HS-27A (cell line): ENCODE results near the gene ELOVL6.
"Not testable (repeated sequence)": the region's sequence is repeated elsewhere in the genome, so short reads cannot be mapped to it uniquely, and the experiment has no call there.

Experiments used
- DNase-seq: peaks from one replicate; pipeline ENCODE4 v3.0.0-alpha.2; 2012; ENCODE audit warnings: low read depth, missing footprints

Gene ELOVL6

GRCh38 chr4:110198435-110199416 is at the start of gene ELOVL6:
TSS of gene ELOVL6 (minus strand) at chr4:110198615. CDS start at chr4:110198335, 280 bp downstream.
- peak; percentile 65 for DNase-seq

DNA sequence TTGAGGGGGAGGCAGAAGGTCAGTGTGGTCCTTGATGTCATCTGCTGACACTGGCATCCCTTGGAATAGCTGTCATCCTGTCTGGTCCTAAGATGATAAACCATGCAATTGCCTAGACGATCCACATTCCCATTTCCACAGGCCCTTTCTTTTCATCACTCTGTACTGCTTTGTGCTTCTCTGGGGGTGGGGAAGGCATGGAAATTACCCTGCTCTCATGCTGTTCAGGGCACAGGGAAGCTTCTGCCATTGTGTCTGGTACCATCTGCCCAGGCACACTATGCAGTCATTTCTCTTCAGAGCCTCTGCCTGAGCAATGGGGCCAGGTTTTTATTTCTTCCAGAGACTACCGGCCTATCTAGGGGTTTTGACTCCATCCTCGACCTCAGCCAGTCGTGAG is 49.7 kb upstream of the ELOVL6 start:
- DNase-seq: no peak

DNA sequence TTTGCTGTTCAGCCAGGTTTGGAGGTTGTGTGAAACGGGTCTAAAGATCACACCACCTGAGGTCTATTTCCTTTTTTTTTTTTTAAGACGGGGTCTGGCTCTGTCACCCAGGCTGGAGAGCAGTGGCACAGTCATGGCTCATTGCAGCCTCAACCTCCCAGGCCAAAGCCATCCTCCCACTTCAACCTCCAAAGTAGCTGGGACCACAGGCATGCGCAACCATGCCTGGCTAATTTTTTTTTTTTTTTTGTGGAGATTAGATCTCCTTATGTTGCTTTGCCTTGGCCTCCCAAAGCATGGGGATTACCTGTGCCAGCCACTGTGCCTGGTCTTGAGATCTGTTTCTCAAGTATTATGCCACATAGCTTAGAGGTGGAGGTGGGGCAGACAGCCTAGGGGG is 49.2 kb upstream of the ELOVL6 start:
- DNase-seq: no peak

GRCh38 chr4:110245577-110245976 is 47.2 kb upstream of the ELOVL6 start:
- peak; percentile 11 for DNase-seq

DNA sequence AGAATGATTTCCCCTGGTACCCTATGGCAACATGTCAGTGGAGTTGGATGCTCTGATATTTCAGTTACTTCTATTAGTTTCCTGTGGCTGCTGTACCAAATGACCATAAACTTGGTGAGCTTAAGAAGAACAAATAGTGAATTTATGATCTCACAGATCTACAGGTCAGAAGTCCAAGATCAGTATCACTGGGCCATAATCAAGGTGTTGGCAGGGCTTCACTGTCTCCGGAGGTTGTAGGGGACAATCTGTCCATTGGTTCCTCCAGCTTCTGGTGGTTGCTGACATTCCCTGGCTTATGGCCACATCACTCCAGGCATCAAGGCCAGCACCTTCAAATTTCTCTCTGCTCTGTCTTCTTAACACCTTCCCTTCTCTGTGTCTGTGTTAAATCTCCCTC is 37.9 kb upstream of the ELOVL6 start:
- DNase-seq: no peak

DNA sequence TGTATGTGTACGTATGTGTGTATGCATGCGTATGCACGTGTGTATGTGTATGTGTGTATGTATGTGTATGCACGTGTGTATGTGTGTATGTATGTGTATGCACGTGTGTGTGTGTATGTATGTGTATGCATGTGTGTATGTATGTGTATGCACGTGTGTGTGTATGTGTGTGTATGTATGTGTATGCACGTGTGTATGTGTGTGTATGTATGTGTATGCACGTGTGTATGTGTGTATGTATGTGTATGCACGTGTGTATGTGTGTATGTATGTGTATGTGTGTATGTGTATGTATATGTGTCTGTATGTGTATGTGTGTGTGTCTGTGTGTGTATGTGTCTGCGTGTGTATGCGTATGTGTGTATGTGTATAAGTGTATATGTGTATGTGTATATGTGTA is 35.2 kb upstream of the ELOVL6 start:
- DNase-seq: not testable (repeated sequence)

DNA sequence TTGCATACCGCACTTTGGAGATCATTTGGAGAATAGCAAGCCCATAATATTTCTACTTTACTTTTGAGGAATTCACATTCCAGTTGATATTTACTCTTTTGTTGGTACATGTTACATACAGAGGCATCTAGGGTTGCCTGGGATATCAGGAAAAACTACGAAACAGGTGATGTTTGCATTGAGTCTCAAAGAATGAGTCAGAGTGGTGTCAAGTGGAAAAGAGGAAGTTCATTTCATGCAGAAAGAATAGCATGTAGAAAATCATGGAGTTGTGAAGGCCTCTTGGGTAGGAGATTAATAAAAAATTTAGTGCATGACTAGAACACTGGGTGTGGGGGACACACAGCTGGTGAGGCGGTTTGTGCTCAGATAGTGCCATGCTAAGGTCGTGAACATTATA is 33.5 kb upstream of the ELOVL6 start:
- DNase-seq: no peak

DNA sequence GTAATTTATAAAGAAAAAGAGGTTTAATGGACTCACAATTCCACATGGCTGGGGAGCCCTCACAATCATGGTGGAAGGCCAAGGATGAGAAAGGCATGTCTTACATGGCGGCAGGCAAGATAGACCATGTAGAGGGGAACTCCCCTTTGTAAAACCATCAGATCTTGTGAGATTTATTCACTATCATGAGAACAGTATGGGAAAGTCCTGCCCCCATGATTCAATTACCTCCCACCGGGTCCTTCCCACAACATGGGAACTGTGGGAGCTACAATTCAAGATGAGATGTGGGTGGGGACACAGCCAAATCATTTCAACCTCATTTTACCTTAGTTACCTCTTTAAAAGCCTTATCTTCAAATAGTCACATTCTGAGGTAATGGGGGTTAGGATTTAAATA is 30.9 kb upstream of the ELOVL6 start:
- no peak for DNase-seq

GRCh38 chr4:110224812-110225211 is 26.4 kb upstream of the ELOVL6 start:
- no peak for DNase-seq

DNA sequence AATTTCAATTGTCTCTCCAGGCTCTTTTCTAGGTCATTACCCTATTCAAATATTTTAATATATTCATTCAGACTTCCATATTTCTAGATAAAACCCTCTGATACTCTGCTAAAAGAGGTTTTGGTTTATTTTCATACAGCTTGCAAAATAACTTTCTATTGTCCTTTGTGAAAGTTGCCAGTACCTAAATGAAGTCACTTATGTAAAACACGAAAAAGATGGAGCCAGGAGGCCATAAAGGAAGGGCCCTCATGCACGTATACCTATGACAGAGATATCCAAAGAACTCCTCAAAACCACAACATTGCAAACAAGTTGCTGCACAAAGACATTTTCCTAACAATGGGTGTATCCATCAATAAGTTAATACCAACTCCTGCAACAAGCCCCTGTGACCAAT is 25.7 kb upstream of the ELOVL6 start:
- DNase-seq: no peak

DNA sequence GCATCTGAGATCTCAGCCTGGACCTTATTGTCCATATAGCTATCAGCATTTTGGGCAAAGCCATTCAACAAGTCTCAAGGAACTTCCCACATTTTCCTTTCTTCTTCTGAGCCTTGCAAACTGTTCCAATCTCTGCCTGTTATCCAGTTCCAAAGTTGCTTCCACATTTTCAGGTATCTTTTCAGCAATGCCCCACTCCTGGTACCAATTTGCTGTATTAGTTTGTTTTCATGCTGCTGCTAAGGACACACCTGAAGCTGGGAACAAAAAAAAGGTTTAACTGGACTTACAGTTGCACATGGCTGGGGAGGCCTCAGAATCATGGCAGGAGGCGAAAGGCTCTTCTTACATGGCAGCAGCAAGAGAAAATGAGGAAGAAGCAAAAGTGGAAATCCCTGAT is 20.5 kb upstream of the ELOVL6 start:
- not testable (repeated sequence) for DNase-seq

DNA sequence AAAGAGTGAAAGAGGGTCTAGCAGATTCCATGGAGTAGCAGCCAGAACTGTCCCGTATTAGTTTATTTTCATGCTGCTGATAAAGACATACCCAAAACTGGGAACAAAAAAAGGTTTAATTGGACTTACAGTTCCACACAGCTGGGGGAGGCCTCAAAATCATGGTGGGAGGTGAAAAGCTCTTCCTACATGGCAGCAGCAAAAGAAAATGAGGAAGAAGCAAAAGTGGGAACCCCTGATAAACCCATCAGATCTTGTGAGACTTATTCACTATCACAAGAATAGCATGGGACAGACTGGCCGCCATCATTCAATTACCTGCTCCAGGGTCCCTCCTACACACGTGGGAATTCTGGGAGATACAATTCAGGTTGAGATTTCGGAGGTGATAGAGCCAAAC is 18.8 kb upstream of the ELOVL6 start:
- not testable (repeated sequence) for DNase-seq

DNA sequence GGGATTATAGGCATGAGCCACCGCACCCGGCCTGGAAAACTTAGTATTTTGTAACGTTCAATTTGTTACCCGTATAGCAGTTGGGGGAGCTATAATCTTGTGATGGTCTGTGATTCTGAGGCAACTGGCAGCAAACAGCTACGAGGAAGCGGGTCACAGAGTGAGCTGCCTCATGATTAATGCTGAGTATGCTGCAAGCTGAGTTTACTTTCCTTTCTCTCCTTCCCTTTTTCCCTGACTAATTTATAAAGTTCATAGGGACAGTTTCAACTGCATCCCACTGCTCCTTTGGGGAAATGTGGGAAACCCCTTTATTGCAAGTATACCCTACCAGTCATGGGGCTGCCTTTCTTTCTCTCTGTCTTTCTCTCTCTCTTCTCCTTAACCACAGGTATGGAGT is 17.7 kb upstream of the ELOVL6 start:
- DNase-seq: no peak

DNA sequence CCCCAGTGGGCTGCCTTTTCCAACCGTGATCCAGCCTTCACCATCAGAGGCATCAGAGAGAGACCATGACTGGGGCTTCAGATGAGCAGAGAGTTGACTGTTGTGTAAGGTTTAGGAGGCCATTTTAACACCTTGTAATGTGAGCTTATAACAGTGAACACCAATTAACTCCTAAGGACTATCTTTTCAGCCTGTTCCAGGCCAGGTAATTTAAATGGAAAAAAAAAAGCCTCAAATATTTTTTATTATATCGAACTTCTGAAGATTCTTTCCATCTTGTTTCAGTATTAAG is 13.3 kb upstream of the ELOVL6 start:
- DNase-seq: no peak

DNA sequence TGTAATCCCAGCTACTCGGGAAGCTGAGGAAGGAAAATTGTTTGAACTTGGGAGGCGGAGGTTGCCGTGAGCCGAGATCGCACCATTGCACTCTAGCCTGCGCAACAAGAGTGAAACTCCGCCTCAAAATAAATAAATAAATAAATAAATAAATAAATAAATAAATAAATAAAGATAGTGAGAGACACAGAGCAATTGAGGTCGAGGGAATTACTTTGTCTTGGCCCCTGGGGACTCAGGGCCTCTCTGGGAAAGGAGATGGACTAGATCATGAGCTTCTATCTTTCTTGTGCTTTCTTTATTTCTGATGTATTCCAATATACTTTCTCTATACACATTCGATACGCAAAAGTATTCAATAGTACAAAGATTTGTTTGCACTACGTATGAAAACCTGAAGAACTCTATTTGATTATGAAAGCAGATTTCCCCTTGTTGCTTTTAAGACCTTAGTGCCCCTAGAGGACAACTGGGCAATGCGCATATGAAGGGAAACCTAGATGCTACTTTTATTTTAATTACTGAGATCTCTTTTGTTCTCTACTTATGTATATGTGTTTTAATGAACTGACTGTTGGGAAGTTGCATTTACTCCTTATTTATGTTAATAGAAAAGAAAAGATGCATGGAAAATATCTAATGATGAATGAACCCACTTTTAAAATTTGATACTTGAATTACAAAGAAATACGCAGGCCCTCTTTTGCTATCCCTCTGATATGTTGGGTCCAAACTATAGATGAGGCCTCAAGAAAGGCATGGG is 12.8 kb upstream of the ELOVL6 start:
- DNase-seq: peak; percentile 29

DNA sequence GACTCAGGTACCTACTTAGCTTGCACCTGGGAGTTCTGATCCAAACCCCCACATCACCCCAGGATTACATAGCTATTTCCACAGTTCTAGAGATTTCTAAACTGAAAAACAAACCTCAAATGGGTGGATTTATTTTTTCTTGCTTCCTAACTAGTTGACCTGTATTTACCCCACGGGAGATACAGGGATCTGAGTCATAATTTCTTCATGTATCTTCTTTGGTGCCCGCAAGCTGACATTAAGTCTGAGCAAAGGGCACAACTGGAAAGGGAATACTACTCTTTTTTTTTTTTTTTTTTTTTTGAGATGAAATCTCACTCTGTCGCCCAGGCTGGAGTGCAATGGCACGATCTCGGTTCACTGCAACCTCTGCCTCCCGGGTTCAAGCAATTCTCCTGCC is 10.0 kb upstream of the ELOVL6 start:
- no peak for DNase-seq

DNA sequence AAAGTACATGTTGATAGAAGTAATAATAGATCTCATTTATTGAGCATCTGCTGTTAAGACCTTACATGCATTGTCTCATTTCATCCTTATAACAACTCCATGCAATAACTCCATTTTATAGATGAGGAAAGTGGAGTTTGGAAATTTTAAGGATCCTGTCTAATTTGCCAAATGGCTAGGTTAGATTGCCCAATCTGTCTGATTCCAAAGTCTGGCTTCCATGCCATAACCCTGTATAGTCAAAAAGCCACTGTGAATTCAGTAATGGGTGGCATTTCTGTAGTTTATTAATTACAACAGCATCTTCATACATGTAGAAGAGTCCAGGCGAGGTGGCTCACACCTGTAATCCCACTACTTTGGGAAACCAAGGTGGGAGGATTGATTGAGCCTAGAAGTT is 8.8 kb upstream of the ELOVL6 start:
- DNase-seq: no peak

DNA sequence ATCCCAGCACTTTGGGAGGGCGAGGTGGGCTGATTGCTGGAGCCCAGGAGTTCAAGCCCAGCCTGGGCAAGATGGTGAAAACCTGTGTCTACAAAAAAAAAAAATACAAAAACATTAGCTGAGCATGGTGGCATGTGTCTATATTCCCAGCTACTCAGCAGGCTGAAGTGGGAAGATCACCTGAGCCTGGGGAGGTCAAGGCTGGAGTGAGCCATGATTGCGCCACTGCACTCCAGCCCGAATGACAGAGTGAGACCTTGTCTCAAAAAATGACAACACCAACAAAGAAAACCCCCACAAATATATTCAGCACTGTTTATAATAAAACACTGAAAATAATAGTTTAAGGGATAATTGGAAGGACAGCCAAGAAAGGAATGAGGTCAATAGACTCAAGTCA is 3.6 kb upstream of the ELOVL6 start:
- DNase-seq: no peak

DNA sequence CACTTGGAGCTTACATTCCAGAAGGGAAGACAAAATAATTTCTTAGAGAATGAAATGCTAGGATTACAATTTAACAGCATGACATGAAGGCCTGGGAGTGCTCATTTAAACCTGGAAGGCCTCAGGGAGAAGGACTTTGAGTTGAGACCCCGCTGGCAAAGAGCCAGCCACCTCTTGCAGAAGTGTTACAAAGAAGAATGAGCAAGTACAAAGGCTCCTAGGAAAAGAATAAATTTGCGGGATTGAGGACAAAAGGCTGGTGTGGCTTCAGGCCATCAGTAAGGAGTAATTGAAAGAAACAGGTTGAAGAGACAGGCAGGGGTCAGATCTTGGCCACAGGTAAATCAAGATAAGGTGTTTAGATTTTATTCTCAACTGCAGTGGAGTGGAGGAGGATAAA is 3.1 kb upstream of the ELOVL6 start:
- no peak for DNase-seq

DNA sequence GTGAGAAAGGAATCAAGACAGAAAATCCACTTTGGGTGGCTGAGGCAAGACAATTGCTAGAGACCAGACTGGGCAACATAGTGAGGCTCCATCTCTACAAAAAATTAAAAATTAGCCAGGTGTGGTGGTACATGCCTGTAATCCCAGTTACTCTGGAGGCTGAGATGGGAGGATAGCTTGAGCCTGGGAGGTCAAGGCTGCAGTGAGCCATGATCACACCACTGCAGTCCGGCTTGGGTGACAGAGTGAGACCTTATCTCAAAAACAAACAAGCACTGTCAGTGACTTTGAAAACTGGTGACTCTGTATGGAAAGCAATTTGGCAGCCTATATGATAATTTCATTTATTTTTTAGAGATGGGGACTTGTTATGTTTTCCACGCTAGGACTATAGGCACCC is 2.3 kb upstream of the ELOVL6 start:
- no peak for DNase-seq

DNA sequence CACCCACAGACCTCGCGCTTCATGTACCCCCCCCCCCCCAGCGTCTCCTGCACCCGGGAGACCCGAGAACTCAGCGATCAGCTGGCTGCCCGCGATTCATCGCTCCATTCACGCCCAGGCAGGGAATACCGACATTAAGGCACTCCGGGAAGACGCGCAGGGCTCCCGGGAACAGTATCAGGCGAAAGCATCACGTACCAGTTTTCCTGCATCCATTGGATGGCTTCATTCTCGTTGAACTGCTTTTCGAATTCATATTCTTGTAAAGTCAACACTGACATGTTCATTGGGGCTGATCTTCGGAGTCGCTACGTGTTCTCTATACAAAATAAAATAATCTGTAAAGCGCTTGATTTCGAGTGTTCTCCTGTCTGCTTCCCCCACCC is 373 bp downstream of the ELOVL6 start:
- DNase-seq: peak; percentile 24

DNA sequence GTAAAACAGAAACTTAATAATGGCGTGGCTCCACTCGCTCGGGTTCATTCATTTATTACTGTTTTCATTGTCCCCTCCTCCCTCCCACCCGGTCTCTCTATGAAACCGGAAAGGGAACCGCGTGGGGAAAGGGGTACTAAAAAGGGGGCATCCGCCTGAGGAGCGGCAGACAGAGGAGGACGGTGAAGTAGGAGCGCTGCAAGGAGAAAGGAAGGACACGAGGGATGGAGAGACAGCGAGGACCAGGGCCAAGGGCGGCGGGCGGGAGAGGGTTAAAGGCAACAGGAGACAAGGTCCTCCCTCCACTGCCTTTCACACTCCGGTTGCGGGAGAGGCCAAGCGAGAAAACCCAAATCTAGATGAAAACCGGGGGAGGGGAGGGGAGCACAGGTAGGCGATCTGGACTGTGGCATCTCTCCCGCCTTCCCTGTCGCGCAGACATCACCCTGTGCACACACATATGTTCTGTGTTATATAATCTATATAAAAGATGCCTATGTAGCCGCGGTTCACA is 829 bp downstream of the ELOVL6 start:
- peak; percentile 34 for DNase-seq

DNA sequence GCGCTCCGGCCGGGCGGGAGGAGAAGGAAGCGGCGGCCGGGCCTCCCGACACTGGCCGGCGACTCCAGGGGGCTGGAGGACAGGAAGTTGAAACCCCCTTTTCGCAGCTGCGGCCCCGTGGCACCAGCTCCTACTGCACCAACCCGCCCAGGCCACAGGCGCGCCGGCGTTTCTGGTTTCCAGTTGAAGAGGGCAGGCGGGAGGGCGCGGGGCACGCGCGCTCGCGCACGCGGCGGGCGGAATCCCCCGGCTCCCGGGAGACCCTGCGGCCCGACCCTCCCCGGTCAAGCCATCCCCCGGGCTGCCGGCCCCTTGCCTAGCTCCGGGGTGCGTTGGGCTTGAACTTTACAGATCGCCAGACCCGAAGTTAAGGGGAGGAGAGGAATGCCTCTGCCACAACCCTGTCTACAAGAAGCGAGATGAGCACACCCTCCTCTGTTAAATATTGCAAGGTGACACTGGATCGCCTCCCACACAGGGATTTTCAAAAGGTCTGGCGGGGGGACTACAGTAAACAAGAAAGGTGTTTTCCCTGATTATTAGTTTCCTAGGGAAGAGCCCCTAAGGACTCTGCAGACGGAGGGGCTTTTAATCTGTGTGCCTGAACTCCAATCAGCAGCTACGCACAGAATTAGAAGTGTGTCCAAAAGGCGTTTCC is 1.4 kb downstream of the ELOVL6 start:
- peak; percentile 22 for DNase-seq
